Activated gamma-delta T cell treated with Interleukin-2 at 50 U/mL for 16 hours (primary cell): ENCODE measurements around the gene C10orf90.

Source experiments
- DNase-seq: peaks from one replicate; pipeline ENCODE4 v3.0.0-alpha.2; 2020

Gene C10orf90

DNA sequence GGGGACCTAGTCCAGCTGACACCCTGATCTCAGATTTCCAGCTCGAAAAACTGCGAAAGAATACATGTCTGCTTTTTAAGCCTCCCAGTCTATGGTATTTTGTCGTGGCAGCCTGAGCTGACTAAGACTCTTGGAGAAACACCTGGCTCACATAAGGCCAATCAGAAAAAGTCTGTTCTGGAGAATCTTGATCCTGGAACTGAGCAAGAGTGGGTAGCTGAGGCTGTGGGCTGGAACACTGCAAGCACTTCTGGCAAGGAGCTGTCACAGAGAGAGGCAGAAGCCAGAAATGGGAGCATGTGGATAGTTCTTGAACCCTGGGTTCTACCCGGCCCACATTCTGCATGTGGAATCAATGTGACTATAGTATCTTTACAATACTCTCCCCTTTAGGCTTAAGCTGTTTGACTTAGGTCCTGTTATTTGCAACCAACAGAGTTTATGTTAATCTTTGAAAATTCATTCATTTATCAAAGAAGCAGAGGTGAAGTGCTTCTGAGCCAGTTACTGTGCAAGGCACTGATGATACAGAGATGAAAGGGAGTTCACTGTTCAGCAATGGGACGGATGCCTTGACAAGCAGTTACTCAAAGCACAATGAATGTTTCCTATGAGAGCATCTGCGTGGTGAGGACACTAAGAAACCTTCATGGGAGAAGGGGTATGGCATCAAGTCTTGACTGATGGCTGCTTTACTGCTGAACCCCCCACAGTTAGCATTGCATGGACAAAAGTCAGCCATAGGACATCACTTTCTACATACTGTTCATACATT, 4.4 kb upstream of the C10orf90 start:
- no peak for DNase-seq

DNA sequence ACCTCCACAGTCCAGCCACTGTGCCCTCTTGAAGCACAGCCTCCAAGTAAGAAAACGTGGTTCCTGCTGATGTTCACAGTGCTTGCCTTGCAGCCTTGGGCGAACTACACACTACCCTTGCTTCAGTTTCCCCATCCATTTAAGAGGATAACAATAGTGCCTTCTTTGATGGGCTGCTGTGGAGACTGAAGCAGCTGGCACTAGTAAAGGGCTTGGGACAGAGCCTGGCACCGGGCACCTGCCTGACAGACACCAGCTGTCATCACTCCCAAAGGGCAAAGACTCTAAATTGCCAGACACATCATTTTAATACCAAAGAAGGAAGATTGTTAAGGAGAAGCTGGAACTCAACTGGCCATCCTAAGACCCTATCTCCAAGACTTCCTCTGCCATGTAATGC, 3.1 kb upstream of the C10orf90 start:
- no peak for DNase-seq

DNA sequence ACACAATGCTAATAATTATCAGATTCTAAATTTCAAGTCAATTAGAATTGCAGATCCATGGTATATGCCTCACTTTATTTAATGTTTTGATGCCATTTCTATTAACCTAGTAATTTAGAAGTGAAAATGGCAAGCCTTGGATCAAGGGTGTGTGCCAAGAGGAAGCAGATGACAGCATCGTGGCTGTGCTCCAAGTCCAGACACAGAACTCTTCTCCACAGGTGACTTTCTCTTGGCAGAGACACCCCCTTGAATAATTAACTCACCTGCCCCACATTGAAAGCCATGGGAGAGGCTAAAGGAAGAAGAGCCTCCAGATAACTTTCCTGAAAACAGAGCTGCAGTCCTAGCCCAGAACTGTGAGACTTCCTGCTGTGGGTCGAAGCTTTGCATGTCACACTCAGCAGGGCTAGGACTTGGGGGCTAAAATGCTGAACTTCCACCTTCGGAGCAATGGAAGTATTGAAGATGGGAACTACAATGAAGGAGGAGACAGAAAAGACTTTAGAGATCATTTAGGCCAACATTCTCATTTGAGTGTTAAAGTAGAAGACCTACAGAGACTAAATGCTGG, 996 bp upstream of the C10orf90 start:
- DNase-seq, result no peak

DNA sequence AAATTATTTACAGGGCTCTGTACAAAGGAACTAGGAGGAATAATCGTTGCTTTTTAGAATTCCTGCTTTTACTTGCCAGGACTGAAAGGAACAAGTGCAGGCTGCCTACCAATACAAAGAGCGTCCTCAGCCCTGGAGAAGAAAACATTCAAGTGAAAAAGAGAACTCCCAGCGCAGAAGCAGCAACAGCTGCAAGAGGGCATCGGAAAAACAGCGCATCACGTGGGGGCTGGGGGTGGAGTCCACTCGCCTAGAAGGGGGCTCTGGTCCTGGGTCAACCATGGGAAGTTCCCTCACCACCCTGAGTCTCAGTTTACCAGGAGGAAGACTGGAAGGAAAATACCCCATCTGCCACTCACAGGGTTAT, 385 bp upstream of the C10orf90 start:
- DNase-seq, result no peak

DNA sequence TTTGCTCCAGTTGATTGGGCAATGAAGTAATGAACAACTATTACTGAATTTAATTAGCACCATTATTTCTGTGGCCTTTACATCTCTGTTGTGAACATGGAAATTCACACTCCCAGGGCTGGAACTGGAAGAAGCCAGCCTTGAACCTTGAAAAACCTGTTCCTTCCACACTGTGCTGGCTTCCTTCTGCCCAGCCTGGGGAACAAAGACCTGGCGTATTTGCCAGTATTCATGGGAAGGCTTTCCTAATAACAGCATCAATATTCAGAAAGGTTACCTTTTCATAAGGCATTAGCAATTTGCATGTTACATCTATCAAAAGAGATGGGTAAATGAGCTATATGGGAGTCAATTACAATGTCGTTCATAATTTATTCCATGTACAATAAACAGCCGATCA, 1.3 kb downstream of the C10orf90 start:
- DNase-seq, result no peak

DNA sequence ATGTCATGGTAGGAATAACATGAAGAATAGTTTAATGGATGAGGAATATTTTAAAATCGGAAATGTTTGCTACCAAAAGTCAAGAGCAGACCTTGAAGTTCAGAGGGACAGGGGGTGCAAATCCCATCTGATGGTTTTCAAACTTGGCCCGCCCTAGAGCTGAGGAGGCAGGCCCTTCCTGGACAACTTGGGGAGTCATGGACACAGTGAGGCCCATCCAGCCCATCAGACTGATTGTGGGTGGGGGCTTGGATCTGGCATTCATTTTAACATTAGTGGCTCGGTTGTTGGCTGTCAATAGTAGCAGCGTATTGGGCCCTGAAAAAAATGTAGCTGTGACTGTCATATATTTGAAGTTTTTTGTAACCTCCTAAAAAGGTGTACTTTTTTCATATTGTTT, 2.0 kb downstream of the C10orf90 start:
- no peak for DNase-seq

DNA sequence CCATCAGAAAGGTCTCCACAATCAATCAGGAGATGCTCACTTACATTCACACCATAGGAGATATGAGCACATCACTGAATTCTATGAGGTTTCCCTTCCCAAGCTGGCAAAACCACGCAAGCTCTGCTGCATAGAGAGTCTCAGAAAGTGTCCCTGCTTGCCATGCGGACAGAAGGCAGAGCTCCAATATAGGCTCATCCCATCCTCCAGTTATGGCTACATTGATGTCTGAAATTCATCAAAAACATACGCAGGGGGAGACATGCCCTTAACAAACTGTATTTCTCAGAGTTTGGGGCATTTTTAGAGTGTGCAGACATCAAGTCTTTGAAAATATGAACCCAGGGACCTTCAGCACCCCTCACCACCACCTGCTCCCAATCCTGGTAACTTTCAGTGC, 2.9 kb downstream of the C10orf90 start:
- DNase-seq, result no peak

DNA sequence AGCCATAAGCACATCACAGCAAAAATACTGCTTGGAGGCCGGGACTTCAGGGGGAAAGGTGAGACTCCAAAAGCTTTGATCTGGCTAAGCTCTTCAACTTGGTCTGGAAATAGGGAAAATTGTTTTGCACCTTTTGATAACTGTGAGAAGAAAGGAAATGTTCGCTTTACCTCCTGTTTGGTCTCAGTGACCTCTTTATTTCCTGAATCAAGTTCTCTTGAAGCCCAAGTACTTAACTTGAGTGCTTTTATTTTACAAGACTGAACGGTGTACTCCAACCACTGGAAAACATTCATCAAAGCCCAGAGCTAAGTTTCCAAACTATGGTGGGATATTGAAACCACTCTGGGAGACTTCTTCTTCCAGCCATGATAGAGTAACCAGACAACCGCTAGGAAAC, 5.3 kb downstream of the C10orf90 start:
- no peak for DNase-seq

DNA sequence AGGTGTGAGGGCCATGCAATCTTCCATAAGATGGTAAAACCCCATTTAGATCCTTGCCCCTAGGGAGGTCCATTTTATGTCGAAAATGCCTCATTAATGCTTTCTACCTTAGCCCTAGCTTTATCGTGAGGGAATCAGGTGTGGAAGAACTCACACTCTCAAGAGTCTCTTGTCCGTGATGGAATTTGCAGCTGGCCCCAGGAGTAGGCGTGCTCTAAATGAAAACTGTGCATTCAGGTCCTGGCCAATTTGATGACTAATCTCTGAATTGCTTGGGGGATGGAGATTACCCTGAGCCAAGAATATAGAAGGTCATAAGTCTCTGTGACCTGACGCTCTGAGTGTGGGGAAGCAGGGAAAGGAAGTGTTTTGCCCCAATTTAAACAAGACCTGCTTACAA, 6.6 kb downstream of the C10orf90 start:
- no peak for DNase-seq

DNA sequence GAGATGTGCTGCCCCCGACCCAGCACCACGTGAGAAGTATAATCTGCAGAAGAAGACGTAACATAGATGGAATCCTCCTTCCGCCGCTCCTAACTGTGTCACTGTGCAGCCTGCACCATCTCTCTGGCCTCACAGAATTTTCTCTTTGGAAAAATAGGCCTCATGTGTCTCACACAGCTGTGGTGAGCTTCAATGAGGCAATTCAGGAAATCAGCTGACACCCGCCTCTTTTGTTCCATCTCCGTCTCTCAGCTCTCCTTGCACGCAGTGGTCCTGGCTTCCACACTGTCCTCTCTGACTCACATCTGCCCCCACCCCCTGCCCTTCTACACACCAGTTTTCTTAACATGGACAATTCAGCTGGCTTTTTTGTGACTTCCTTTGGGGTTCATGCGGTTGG, 7.2 kb downstream of the C10orf90 start:
- DNase-seq, result no peak

DNA sequence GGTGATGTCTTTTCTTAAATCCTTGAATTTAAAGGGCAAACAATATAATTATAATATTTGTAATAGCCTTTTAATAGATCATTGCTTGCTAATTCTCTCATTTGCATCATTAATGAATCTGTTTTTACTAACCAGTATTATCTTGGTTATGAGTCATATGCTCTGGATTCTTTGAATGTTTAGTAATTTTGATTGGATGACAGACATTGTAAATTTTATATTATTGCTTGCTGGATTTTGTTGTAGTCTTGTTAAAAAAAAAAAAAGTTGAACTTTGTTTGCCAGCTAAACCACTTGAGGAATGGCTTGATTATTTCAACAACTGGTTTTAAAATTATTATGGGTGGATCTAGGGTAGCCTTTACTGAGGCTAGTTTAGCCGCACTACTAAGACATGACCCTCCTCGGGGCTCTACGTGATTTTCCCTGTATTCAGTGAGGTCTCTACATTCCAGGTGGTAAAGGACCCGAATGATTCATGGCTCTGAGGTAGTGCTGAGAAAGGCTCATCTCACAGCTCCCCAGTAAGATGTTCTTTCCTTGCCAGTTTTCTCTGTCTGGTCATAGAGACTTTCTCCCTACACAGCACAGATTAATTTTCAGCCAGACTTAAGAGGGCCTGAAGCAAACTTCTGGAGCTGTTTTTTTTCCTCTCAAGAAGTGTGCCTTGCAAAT, 8.5 kb downstream of the C10orf90 start:
- DNase-seq, result no peak

DNA sequence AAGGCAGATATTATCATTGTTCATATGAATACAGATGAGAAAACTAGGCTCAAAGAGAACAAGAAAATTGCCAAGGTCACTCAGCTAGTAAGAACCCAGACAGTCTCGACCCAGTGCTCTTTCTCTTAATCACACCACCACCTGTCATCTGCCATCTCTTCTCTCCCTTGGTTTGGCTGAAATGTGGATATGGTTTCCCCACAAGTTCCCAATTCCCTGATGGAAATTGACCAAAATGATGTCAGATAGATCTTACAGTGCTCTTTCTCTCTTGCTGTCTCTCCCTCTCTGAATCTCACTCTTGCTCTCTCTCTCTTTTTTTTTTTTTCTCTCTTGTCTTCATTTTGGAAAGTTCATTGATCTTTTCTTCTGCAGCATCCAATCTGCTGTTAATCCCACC, 9.1 kb downstream of the C10orf90 start:
- no peak for DNase-seq

DNA sequence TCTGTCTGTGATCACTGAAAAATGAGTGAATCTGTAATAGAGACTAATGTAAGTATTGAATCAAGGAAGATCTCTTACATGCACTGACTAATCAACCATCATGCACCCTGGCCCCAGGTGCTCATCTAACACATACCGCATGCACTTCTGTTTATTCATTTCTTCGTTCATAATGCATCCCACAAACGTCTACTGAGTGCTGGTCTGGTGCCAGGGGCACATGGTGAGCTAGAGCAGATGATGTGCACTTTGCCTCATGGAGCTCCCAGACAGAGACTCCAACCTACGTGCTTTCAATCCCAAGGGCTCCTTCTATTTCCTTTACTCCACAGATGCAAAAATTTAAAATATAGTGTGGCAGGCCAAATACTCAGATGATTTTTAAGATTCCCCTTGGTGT, 10.7 kb downstream of the C10orf90 start:
- DNase-seq, result no peak

DNA sequence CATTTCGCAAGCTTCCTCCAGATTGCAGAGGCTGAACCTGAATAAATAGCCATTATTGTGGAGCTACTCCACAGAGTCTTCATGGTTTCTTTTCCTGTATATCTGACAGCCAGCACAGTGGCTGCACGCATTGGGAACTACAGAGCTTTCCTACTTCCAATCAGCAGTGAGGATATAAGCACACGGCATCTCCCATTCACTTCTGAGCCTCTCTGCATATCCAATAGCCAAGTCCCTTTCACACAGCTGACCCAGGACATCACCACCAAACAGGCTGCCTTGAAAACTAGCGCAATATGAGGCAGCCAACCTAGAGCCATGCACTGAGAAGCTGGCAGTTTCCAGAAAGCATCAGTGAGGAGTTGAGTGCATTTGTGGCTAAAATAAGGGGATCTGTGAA, 11.6 kb downstream of the C10orf90 start:
- DNase-seq, result no peak

DNA sequence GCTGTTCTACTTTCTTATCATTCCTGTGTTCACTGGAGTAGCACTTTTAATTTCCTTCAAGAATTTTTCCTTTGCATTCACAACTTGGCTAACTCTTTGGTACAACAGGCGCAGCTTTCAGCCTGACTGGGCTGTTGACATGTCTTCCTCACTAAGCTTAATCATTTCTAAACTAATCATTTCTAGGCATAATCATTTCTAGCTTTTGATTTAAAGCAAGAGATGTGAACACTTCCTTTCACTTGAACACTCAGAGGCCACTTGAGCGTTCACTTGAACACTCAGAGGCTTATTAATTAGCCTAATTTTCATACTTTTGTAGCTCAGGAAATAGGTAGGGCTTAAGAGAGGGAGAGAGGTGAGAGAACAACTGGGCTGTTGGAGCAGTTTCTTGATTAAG, 15.9 kb downstream of the C10orf90 start:
- no peak for DNase-seq

DNA sequence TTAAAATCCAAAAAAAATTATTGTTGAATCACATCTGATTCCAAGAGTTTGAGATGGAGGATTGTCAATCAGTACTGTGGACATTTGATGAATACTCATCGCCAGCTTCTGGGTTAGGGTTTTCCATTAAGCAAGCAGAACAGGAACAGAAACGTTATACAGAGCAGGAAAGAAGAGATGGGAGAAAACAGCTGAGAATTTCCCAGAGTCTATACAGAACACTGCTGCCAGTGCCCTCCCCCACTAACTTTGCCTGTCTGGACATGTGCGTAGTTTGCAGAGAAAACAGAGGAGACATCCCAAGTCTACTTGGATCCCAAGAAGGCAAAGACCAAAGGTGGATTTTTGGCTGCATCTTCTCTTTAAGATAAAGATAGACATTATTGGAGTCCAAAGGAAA, 19.0 kb downstream of the C10orf90 start:
- no peak for DNase-seq

DNA sequence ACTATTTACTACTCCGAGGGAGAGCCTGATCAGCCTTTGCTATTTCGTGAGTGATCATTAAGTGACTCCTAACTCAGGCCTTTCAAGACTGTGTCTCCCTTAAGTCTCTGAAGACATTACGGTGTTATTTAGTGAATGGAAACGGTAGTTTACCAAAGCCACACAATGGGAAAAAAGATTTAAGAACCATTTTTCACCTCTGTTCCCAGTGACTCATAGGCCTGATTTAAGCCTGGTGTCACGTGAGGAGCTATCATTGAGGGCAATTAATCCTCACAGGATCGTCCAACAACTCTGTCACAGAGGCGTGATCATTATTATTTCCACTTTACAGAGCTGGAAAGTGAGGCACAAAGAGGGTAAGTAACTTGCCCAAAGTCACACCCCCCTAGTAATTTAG, 20.3 kb downstream of the C10orf90 start:
- DNase-seq, result no peak

DNA sequence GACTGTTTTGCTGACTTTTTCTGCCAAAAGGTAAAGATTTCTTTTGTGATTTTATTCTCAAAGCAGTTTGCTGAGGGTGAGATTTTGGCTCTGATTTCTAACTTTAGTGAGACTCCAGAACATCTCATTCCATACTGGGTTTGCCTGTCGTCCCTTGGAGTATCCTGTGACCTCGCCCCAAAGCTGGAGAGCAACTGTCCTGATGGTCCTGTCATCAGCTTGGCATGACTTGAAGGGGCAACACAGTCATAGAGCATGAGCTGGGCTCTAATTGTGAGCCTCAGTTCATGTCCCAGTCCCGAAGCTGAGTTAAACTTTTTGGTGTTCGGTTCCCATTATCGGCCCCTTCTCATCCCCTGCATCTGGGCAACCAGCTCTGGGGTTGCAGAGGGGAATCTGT, 23.4 kb downstream of the C10orf90 start:
- no peak for DNase-seq

DNA sequence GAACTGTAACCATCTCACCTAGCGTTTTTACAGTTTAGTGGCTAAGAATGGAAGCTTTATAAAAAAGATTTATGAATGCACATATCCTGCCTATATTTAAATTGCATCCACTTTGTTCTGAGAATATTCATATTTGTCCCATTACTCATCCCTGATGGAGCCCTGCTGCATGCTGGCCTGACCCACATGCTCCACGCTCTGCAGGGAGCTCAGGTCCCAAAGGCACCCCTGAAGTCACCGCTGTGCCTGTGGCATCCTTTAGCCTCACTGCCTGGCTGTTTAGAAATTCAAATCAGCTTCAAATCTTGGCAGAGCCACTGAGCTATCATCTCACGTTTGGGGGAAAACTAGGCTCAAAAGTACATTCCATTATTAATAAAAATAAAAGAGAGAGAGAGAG, 24.4 kb downstream of the C10orf90 start:
- DNase-seq, result no peak

DNA sequence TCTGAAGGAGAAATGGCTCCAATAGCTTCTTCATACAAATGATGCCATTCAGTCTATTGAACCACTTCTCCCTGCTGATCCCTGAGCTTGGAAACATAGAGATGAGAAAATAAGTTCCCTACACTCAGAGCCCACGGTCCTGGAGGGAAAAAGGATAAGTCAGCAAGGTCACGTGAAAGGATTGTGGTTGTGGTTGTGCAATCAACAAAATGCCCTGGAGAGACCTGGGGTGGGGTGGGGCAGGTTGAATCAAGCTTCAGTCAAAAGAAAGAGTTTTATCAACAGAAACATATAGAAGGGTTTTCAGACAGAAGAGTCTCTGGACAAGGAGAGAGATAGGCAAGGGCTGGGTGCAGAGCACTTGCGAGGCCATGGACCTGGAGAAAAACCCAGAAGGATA, 30.1 kb downstream of the C10orf90 start:
- no peak for DNase-seq

DNA sequence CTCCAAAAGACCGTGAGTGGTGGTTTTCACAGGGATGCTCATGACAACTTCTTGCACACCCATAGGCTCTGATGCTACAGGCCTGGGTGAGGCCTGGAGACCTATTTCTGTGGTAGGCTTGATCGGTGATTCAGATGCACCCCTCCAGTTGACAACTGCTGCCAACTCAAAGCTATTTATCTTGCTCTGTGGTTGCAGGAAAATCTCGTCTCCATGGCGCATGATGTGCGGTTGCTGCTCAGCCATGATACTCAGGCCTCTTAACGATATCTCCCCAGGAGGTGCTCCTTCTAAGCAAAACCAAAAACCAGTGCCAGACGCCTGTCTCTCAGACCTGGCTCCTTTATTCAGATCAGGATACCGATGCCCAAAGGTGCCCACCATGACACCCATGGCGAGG, 31.4 kb downstream of the C10orf90 start:
- DNase-seq, result no peak

DNA sequence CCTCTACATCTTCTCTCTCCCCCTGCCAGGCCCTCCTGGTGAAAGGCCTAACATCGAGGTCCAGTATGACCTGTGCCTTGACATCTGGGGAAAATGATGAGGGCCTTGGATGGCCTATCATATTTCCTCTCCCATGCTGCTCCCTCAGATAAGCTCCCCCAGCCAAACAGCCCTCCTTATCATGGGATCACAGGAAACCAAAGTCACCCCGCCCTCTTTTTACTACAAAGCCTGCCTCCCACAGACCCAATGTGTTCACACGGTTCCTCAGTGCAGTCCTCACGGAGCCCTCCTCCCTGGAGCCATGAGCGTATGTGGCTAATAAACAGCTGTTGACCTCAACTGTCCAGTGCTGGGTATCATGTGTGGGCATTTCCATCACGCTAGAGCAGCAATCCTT, 32.0 kb downstream of the C10orf90 start:
- no peak for DNase-seq

DNA sequence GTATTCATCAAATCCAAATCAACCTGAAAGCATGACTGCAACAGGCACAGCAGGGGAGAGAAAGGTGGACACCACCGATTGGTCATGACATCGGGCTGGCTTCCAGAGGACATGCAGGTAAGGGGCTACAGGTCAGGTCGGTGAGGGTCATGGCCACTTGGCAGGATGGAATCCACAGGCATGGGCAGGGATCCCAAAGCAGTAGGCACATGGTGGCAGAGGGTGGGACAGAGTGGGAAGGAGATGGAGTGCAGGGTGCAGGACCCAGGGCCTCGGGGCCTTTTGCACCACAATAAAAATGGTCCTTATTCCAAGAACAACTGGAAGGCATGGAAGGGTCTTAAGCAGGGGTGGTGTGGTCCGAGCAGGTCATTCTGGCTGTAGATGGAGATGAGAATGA, 33.0 kb downstream of the C10orf90 start:
- no peak for DNase-seq

DNA sequence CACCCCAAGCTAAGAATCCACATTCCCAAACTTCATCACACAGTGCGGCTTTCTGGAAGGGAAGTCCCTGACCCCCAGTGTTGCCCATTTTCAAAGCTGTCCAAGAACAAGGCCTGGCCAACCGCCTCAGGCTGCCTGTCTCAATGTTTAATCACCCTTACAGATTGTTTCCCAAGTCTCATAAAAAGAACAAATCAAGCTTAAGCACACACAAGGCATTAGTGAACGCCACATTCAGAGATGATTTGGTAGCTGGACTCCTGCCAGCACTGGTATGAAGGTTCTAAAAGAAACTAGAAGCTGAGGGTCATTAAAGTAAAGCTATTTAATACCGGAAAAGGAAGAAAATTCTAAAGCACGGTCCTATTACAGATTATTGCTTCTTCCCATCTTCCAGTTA, 35.6 kb downstream of the C10orf90 start:
- no peak for DNase-seq

DNA sequence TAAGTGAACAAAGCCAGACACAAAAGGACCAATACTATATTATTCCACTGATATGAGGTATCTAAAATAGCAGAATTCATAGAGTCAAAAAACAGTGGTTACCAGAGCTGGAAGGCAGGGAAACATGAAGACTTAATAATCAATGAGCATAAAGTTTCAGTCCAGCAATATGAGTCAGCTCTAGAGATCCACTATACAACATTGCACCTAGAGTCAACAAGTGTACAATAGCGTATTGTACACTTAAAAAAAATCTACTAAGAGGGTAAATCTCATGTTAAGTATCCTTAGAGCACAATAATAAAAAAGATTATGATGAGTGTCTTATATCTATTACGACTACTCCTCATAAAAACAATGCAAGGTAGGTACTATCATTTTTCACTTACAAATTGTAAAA, 36.1 kb downstream of the C10orf90 start:
- no peak for DNase-seq
